Fibroblast of gingiva (primary cell): ENCODE data around the gene ELMO2.
A peak's percentile ranks its signal among the peaks of the same experiment; 100 is the strongest.

Source experiments
- DNase-seq: peaks from one replicate; pipeline ENCODE4 v3.0.0-alpha.2; 2011; ENCODE audit warnings: low read depth

The ELMO2 gene

GRCh38 chr20:46352370-46352938 lies 54.0 kb downstream of the ELMO2 start:
- no peak for DNase-seq

- no peak for DNase-seq
Observed at GRCh38 chr20:46351357-46352058, 54.9 kb downstream of the ELMO2 start.

- DNase-seq: no peak
Observed at GRCh38 chr20:46350986-46351267, 55.5 kb downstream of the ELMO2 start.

DNA sequence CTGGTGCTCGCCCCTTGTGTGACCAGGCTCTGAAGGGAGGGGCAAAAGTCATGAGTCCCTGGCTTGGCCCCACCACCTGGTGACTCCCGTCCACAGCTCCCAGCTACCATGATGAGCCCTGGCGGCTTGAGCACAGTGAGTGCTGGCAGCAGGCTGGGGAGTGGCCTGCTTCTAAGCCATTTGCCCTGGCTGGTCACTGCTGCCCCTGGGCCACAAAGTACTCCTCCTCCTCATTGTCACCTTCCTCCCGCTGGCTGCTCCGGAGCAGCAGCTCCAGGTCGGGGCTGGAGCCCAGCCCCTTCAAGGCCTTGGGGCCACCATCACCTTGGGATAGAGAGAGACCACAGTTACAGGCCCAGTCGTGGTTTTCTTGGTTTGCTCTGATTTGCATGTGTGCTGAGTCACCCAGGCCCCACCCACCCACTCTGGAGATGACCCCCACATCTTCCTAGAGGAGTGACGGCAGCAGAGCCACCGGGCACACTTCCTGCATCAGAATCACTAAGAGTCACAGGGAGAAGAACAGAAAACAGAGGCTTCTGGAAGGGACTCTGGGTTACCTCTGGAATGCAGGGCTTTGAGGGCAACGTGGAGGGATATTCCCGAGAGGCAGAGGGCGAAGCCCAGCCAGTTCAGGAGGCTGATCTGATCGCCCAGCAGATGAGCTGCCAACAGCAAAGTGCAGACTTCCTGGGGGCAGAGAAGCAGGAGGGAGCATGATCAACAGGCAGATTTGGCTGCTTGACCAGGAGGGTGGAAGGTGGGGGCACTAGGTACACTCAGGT lies 56.0 kb downstream of the ELMO2 start:
- DNase-seq: peak; percentile 84

DNA sequence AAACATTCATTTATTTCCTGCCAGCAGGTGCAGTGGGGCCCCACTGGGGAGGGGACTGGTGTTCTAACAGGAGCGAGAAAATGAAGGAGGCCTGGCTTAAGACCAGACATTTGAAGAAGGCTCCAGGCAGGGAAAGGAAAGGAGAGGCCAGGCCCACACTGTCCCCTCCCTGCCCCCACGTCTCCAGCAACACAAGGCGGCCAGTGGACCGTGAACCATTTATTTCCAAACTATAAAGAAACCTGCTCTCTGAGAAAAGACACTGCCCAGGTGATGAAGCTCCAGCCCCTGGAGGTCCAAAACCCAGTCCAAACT lies 56.7 kb downstream of the ELMO2 start:
- DNase-seq: no peak

- DNase-seq: peak; percentile 30
Observed at GRCh38 chr20:46349035-46349741, 57.2 kb downstream of the ELMO2 start.

- DNase-seq: peak; percentile 34
Observed at GRCh38 chr20:46347841-46348803, 58.3 kb downstream of the ELMO2 start.

- no peak for DNase-seq
Observed at GRCh38 chr20:46346770-46347169, 59.6 kb downstream of the ELMO2 start.

GRCh38 chr20:46344488-46345162 lies 61.8 kb downstream of the ELMO2 start:
- DNase-seq: no peak

- no peak for DNase-seq
Observed at GRCh38 chr20:46343975-46344357, 62.4 kb downstream of the ELMO2 start.

DNA sequence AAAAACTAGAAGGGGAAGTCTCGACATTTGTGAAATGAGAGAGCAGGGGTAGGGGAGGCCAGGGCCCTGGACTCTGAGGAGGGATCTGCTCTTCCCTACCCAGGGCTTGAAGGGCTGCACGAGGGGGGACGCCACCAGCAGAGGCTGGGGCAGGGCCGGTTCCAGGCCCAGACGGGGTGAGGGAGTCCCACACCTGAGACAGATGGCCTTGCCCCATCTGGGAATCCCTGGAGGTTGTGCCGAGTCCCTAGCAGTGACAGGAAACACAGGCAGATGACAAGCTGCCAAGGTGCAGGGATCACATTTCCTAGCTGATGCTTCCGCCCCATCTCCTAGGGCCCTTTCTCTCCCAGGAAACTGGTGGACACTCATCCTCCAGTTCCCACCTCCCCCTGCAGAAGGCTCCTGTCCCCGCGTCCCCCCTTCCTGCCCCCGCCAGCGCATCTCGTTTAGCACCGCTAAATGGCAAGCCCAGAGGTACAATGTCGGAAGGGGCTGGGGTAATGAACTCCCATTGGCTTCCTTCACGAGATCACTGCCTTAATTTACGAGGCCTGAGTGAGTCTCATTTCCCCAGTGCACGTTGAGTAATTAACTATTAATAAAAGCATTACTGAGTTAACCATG lies 63.0 kb downstream of the ELMO2 start:
- no peak for DNase-seq

GRCh38 chr20:46342451-46343347 lies 63.7 kb downstream of the ELMO2 start:
- DNase-seq: no peak

- no peak for DNase-seq
Observed at GRCh38 chr20:46342010-46342378, 64.4 kb downstream of the ELMO2 start.

GRCh38 chr20:46341074-46342009 lies 65.1 kb downstream of the ELMO2 start:
- no peak for DNase-seq

DNA sequence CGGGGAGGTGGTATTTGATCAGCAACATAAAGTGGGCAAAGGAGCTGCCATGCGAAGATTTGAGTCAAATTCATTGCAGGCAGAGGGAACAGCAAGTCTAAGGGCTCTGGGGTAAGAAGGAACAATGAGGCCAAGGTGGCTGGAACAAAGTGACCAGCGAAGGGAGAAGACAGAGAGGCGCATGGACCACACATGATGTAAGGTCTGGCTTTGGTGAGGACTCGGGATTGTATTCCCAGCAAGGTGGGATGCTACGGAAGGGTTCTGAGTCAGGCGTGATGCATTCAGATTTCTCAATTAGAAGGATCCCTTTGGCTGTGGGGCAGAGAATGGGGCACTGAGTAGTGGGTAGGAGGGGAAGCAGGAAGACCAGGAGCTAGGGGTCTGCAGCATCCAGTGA lies 67.4 kb downstream of the ELMO2 start:
- no peak for DNase-seq

DNA sequence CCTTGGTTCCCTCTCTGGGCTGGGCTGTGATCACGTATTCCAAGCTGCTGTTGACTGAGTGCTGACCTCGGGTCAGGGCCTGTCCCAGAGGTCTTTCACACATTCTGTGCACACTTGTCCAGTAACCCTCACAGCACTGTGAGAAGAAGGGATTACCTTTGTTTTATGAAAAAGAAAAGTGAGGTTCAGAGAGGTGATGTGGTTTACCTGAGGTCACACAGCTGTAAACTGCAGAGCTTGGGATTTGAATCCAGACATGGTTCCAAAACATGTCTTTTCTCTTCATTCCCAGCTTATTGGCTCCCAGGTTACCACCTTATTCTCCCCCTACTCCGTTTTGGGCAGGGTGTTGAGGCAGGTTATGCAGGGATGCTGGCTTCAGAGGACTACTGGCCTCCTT lies 69.7 kb downstream of the ELMO2 start:
- no peak for DNase-seq

GRCh38 chr20:46334303-46334904 lies 72.0 kb downstream of the ELMO2 start:
- DNase-seq: no peak
